Tibial nerve (tissue), 4 donors: Measurements from ENCODE around the gene SPATS2L.

ENCODE experiments used
- CTCF ChIP-seq, 5 experiments: fragments of 200-600 bp in 3 of 5; fragments of 450-650 bp in 2 of 5; sonication (generic) in 3 of 5; IDR thresholded peaks; one replicate each; pipeline ENCODE4 v1.5.1; 2016 to 2019; ENCODE audit warnings: antibody characterized with exemption in 5 of 5, mild to moderate bottlenecking in 3 of 5, moderate library complexity in 2 of 5
- EP300 ChIP-seq, 2 donors: sonication (generic); formaldehyde crosslinking; IDR thresholded peaks; one replicate each; pipeline ENCODE4 v1.6.1; 2017; ENCODE audit warnings: antibody characterized with exemption in 2 of 2, mild to moderate bottlenecking in 1 of 2
- POLR2A ChIP-seq, 2 donors: fragments of 450-650 bp; IDR thresholded peaks; one replicate each; pipeline ENCODE4 v1.6.1; 2017; ENCODE audit warnings: antibody characterized with exemption in 2 of 2, mild to moderate bottlenecking in 2 of 2, moderate library complexity in 2 of 2

- no peak for TF ChIP-seq CTCF (IDR thresholded peaks at IDR 0.05)
- TF ChIP-seq POLR2A (IDR thresholded peaks at IDR 0.05), result no peak
- peak in 1 of 2 donors; percentile 62 for TF ChIP-seq EP300 (IDR thresholded peaks at IDR 0.05)
These were observed 17.6 kb upstream of the SPATS2L start for GRCh38 chr2:200288670-200289429.
